T1000 (cell line): ENCODE data around the gene KIF1C.
A peak's percentile ranks its signal among the peaks of the same experiment; 100 is the strongest.

Experiments
- DNase-seq: peaks from one replicate; lab custom pipeline; 2025; ENCODE audit warnings: mixed read lengths; lab: John Stamatoyannopoulos, UW

KIF1C gene

DNA sequence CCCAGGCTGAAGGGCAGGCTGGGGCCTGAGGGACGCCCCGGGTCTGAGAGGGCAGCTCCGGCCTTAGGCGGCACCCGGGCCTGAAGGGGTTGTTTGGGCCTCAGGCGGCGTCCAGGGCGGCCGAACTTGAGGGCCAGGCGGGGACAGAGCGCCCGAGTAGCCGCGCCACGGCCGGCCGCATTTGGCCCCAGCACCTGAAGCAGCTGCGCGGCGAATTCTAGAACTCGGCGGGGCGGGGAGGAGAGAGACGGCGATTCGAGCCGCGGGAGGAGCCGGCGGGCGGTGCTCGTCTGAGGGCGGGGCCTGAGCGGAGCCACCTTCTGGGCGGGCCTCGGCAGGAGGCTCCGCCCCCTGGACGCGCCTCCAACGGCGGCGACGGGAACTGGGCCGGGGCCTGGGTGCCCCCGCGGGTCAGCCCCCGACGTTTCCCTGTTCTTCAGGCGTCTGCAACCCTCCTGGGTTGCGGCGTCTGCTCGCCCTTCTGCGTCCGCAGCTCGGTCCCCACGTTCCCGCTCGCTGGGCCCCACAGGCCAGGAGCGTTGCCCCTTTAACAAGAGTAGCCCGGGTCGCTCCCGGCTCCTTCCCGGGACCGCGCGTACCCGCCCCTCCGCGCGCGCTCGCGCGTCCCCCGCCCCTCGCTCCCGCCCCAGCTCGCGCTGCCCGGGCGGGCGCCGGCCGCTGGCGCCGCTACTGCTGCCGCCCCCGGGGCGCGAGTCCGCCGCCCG is at the start of gene KIF1C, which contains the start of gene INCA1:
KIF1C (plus strand) TSS at position 649 of the 725 bp plus-strand sequence. CDS start 2,297 bp downstream, outside the sequence.
INCA1 (minus strand) TSS at position 221 of the 725 bp plus-strand sequence. CDS start 3,085 bp downstream, outside the sequence.
- DNase-seq = peak; percentile 91

- peak; percentile 70 for DNase-seq
Observed at GRCh38 chr17:4948166-4948930, 49.4 kb upstream of the KIF1C start, which contains the start of gene PFN1. TSS of gene PFN1 (minus strand) at chr17:4948530. CDS start at chr17:4948394, 136 bp downstream.

GRCh38 chr17:4948931-4949320 is 48.8 kb upstream of the KIF1C start:
- DNase-seq = peak; percentile 77

- DNase-seq = peak; percentile 60
Observed at GRCh38 chr17:4949321-4950074, 48.3 kb upstream of the KIF1C start.

GRCh38 chr17:4950075-4950745 is 47.5 kb upstream of the KIF1C start:
- DNase-seq = no peak

DNA sequence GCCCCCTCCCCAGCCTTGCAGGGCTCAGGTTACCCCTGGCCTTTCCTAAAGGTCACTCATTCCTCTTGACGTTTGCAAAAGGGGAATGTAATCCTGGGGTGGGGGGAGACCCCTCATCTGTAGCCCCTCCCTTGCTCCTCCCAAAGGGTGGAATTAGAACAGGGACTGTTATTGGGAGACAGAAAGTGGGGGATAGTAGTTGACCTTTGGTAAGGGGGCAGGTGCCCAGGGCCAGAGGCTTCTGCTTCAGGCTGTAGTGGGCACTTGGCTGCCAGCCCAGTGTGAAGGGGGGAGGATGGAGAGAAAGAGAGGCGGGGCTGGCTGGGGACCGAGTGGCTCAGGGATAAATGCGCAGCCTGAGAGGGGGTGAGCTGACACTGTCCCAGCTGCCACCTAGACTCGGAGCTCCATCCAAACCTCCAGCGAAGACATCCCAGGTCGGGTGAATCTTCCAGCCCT is 47.0 kb upstream of the KIF1C start, which contains the start of gene ENO3:
ENO3 (plus strand) TSS at position 374 of the 459 bp plus-strand sequence. CDS start 711 bp downstream, outside the sequence.
- DNase-seq = no peak

DNA sequence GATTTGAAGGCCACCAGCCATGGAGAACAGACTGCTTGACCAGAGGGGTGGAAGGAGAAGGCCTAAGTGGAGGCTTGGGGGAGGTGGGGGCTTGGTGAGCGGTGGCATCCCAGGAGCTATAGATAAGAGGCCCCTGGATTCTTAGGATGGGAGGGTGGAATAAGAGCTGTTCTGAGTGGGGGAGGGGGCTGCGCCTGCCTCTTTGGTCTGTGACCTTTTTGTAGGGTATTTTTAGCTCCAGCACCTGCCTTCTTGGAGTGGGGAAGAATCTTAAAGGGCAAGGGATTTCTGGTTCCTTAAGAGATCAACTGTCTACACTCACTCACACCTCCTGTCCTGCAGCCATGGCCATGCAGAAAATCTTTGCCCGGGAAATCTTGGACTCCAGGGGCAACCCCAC is 46.3 kb upstream of the KIF1C start:
- no peak for DNase-seq

- no peak for DNase-seq
Observed at GRCh38 chr17:4953451-4953961, 44.2 kb upstream of the KIF1C start.

DNA sequence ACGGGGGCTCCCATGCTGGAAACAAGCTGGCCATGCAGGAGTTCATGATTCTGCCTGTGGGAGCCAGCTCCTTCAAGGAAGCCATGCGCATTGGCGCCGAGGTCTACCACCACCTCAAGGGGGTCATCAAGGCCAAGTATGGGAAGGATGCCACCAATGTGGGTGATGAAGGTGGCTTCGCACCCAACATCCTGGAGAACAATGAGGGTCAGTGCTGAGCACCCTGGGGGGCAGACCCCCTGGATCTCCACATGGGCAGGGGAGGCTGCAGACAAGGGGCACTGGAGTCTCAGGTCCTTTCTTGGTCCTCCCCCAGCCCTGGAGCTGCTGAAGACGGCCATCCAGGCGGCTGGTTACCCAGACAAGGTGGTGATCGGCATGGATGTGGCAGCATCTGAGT is 42.7 kb upstream of the KIF1C start:
- DNase-seq = no peak

- no peak for DNase-seq
Observed at GRCh38 chr17:4956493-4957061, 41.2 kb upstream of the KIF1C start.

- no peak for DNase-seq
Observed at GRCh38 chr17:4958102-4958501, 39.6 kb upstream of the KIF1C start.

DNA sequence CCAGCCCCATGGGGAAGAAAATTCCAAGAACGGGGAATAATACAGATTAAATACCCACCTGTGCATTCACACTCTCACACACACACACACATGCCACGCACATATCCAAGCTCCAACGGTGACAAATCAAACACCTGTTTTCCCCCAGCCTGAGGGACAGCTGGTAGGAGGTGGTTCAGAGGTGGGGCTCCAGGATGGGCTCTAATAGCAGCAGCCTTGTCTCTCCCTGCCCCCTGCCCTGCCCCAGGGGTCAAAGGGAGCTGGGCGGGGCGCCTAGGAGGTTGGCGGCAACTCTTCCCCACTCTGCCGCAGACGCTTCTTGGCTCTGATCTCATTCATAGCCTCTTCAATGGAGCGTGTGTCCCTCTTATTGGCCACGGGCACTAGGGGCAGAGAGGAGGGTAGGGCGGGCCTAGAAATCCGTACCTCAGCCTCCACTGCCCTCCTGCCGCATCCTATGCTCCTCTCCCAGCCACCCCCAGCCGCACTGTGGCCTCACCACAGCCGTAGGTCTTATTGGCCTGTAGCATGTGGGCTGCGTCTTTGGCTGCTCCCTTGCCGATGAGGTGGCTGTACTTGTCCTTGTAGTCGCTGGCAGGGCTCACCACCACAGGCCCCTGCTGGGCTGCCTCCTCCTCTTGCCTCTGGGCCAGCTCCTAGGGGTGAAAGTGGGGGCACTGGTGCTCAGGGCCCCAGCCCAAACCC is 38.3 kb upstream of the KIF1C start:
- DNase-seq = no peak

- DNase-seq = no peak
Observed at GRCh38 chr17:4960279-4960922, 37.3 kb upstream of the KIF1C start.

GRCh38 chr17:4965311-4965986 is 32.3 kb upstream of the KIF1C start:
- DNase-seq = no peak

- DNase-seq = peak; percentile 98
Observed at GRCh38 chr17:4966844-4967538, 30.8 kb upstream of the KIF1C start.

- peak; percentile 97 for DNase-seq
Observed at GRCh38 chr17:4967539-4968485, 29.9 kb upstream of the KIF1C start, which contains the start of gene SPAG7. TSS of gene SPAG7 (minus strand) at chr17:4967817. CDS start at chr17:4967804, 13 bp downstream.

GRCh38 chr17:4968486-4969046 is 29.2 kb upstream of the KIF1C start:
- DNase-seq = no peak
